Natural killer cell treated with Interleukin-12 subunit alpha and Interleukin-12 subunit beta and Interleukin-15 and Interleukin-18, amount 100 ng/mL, for 72 hours (primary cell): Measurements from ENCODE around the gene CRY1. TPM values are rescaled to one million over a fixed set of nuclear protein-coding genes. Genes with fewer than 3 reads are reported as not detected.
"Not testable (repeated sequence)": the region's sequence is repeated elsewhere in the genome, so short reads cannot be mapped to it uniquely, and the experiment has no call there.

Experiments used
- ATAC-seq, 2 donors: fragments of 150-1000 bp; cut with Tn5 transposase in 1 of 2; sonication (Bioruptor Pico), chemical (Tn5 transposase) in 1 of 2; 2 replicates each; pipeline ENCODE4 v1.10.0; 2021
- DNase-seq: peaks from one replicate; pipeline ENCODE4 v3.0.0; 2022; ENCODE audit warnings: low spot score
- H3K27ac Mint-ChIP-seq, 2 donors: 1 replicate in 1 of 2; 2 replicates in 1 of 2; pipeline ENCODE4 v1.8.0; 2022; ENCODE audit warnings: mixed read lengths in 2 of 2, mild to moderate bottlenecking in 1 of 2, moderate library complexity in 1 of 2
- H3K27me3 Mint-ChIP-seq, 2 donors: 1 replicate in 1 of 2; 2 replicates in 1 of 2; pipeline ENCODE4 v1.8.0; 2022; ENCODE audit warnings: mixed read lengths in 2 of 2
- H3K36me3 Mint-ChIP-seq: one replicate; pipeline ENCODE4 v1.8.0; 2022; ENCODE audit warnings: mixed read lengths
- H3K4me1 Mint-ChIP-seq, 2 donors: 1 replicate in 1 of 2; 2 replicates in 1 of 2; pipeline ENCODE4 v1.8.0; 2022; ENCODE audit warnings: low read depth in 2 of 2, mixed read lengths in 2 of 2, mild to moderate bottlenecking in 1 of 2
- H3K4me3 Mint-ChIP-seq: one replicate; pipeline ENCODE4 v1.8.0; 2022; ENCODE audit warnings: mixed read lengths
- H3K9me3 Mint-ChIP-seq: 2 replicates; pipeline ENCODE4 v1.8.0; 2022; ENCODE audit warnings: mixed read lengths
- total RNA-seq, 2 donors: library from RNA; stranded (reverse); gene quantifications; one replicate each; pipeline ENCODE4 v1.2.3, GENCODE V29; 2022

Gene CRY1
- total RNA-seq, 2 donors from 2014 or later, result 11.7 to 22.5 TPM

DNA sequence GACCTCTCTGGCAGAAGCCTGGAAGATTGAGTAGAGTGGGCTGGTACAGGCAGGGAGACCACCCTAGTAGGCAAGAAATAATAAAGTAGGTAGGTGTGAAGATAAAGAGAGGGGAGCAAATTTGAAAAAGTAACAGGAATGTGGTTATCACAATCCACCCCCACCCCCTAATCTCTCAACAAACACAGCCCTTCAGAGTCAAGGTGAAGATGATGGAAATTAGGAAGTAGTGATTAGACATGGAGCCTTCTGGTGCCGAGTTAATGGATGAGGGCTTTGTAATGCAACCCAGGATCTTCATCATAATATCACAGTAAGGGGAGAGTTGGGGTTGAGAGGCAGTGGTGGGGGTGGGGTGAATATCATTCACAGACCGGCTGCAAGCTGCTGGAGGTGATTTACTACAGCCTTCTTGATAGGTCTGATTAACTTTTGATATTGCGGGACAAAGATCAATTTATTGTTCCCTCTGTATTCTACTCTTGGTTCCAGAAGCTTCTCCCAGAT is 29.2 kb upstream of the CRY1 start:
- H3K4me1 Mint-ChIP-seq, result no peaks in the 10 kb centered on the region
- peaks cover 20 to 22% of the 10 kb centered on the region in 2 donors for H3K27me3 Mint-ChIP-seq
- H3K9me3 Mint-ChIP-seq, result no peaks in the 10 kb centered on the region
- DNase-seq (no peak), ATAC-seq (no peak)
- no peak overlapping the region for H3K27ac Mint-ChIP-seq
- no peak overlapping the region for H3K4me3 Mint-ChIP-seq
- H3K36me3 Mint-ChIP-seq, result no peaks in the 10 kb centered on the region

DNA sequence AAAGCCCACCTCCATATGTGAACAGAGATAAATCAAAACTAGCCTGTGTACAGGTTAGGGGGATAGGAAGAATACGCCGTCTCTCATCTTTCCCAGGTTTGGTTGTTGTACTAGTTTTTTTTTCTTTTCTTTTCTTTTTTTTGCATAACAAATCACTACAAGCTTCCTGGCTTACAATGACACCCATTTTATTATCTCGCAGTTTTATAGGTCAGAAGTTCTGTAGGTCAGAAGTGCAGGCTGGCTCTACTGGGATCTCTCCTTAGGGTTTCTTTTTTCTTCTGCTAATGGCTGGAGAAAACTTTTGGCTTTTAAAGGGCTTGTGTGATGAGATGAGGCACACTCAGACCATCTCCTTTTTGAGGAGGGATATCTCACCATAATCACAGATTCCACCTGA is 25.7 kb upstream of the CRY1 start:
- no peak for ATAC-seq
- no peaks in the 10 kb centered on the region for H3K9me3 Mint-ChIP-seq
- no peak overlapping the region for H3K27ac Mint-ChIP-seq
- peaks cover 12 to 23% of the 10 kb centered on the region in 2 donors for H3K27me3 Mint-ChIP-seq
- no peaks in the 10 kb centered on the region for H3K4me1 Mint-ChIP-seq
- no peak overlapping the region for H3K4me3 Mint-ChIP-seq
- H3K36me3 Mint-ChIP-seq, result no peaks in the 10 kb centered on the region
- DNase-seq, result no peak

DNA sequence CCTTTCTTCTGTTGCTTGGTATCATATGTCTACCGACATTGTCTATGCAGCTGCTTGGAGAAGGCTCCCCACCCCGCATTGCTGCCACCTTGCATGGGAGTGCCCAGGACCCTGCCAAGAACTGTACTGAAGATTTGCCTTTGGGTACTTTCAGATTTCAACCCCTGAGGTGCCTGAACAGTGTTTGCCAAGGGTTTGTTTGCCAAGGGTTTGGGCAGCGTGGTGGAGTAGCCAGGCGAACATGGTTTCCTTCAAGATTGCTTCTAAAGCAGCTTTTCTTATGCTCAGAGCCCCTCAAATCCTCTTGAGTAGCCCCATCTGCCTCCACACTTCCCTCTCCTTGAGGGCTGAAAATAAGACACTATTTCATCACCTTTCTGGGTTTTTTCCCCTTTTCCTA is 25.3 kb upstream of the CRY1 start:
- H3K4me3 Mint-ChIP-seq, result no peak overlapping the region
- no peak for DNase-seq
- H3K9me3 Mint-ChIP-seq, result no peaks in the 10 kb centered on the region
- no peak for ATAC-seq
- H3K27me3 Mint-ChIP-seq, result peaks cover 12 to 21% of the 10 kb centered on the region in 2 donors
- no peak overlapping the region for H3K27ac Mint-ChIP-seq
- H3K36me3 Mint-ChIP-seq, result no peaks in the 10 kb centered on the region
- no peaks in the 10 kb centered on the region for H3K4me1 Mint-ChIP-seq

DNA sequence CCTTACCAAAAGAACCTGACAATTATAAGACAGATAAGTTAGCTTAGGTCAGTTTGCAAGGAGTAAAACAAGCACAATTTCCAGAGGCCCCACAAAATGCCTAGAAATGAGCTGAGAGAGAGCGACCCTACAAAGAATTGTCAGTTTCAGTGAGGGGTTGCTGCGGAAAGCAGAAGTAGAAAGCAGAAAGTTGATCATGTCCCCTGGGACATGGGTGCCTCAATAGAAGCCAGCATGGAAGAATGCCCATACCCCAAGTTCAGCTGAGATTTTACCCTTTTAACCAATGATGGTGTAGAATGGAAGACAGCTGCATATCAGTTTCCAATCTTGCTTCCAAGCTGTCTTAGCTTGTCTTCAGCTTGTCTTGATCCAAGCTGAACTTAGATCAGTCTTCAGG is 21.8 kb upstream of the CRY1 start:
- Mint-ChIP-seq H3K27me3 (peaks cover 22 to 23% of the 10 kb centered on the region in 2 donors), H3K4me3 (no peak overlapping the region), H3K9me3 (no peaks in the 10 kb centered on the region), H3K4me1 (no peaks in the 10 kb centered on the region), H3K27ac (no peak overlapping the region), H3K36me3 (no peaks in the 10 kb centered on the region)
- DNase-seq (no peak), ATAC-seq (no peak)

DNA sequence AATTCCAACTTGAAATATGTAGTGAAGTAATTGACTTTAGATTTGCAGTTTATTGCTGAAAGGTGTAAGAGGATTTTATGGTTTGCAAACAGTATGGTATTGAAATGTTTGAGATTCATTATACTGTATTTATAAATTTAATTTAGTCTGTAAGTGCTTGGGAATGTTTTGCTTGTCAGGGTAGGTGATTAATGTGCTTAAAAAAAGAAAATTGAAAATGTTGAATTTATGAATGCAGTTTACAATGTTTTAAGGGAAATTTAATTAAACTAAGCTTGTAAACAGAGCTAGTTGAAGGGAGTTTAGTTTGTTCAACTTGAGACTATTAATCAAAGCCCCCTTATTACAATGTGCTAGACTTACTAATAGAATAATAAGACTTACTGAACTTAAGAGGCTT is 18.0 kb upstream of the CRY1 start:
- Mint-ChIP-seq H3K27me3 (peaks cover 19 to 33% of the 10 kb centered on the region in 2 donors), H3K36me3 (no peaks in the 10 kb centered on the region), H3K27ac (no peak overlapping the region), H3K9me3 (no peaks in the 10 kb centered on the region), H3K4me3 (no peak overlapping the region), H3K4me1 (no peaks in the 10 kb centered on the region)
- ATAC-seq, result no peak
- no peak for DNase-seq

DNA sequence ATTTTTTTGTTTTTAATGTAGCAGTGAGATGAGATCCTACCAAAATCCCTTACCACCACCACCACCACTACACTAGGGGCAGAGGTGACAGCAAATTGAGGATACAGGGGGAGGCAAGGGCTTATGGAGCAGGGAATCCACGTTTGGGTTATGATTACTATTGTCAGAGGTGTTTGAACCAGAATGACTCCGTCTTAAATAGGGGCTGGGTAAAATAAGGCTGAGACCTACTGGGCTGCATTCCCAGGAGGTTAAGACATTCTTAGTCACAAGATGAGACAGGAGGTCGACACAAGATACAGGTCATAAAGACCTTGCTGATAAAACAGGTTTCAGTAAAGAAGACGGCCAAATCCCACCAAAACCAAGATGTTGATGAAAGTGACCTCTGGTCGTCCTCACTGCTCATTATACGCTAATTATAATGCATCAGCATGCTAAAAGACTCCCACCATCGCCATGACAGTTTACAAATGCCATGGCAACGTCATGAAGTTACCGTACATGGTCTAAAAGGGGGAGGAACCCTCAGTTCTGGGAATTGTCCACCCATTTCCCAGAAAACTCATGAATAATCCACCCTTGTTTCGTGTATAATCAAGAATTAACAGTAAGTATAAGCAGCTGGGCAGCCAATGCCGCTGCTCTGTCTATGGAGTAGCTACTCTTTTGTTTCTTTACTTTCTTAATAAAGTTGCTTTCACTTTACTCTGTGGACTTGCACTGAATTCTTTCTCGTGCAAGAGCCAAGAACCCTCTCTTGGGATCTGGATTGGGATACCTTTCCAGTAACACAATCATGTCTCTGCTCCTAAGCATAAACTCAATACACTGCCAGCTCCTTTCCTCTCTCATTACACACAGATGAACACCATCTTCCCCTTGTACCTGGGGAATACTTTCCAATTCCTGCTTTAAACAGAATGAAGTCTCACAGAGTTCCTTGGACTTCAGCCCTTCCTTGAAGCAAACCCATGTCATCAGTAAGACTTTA is 16.7 kb upstream of the CRY1 start:
- Mint-ChIP-seq H3K27me3 (peaks cover 23 to 40% of the 10 kb centered on the region in 2 donors), H3K36me3 (no peaks in the 10 kb centered on the region), H3K27ac (no peak overlapping the region), H3K4me1 (no peaks in the 10 kb centered on the region), H3K9me3 (no peaks in the 10 kb centered on the region), H3K4me3 (no peak overlapping the region)
- DNase-seq, result no peak
- ATAC-seq, result no peak

DNA sequence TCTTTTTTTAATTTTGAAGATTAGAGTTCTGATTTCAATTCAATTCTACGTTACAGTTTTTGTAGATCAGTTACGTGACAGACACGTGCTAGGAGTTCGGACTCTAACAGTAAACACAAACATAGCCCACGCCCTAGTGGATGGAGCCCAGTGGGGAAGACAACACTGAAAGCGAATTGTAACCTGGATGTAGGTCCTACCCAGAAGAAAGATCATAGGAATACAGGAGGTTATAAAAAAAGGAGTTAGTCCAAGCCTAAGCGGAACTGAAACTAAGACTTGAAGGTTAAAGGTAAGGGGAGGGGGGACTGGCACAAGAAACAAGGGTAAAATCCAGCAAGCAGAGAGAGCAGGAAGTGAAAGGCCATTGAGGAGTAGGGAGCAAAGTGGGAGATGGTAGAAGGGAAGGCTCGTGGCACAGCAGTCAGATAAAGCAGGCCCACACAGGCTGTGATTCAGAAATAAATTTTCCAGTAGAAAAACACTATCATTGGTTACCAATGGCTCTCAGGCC is 15.7 kb upstream of the CRY1 start:
- no peak for ATAC-seq
- Mint-ChIP-seq H3K27me3 (peaks cover 21 to 40% of the 10 kb centered on the region in 2 donors), H3K27ac (no peak overlapping the region), H3K36me3 (no peaks in the 10 kb centered on the region), H3K4me3 (no peak overlapping the region), H3K4me1 (no peaks in the 10 kb centered on the region), H3K9me3 (no peaks in the 10 kb centered on the region)
- DNase-seq, result no peak

DNA sequence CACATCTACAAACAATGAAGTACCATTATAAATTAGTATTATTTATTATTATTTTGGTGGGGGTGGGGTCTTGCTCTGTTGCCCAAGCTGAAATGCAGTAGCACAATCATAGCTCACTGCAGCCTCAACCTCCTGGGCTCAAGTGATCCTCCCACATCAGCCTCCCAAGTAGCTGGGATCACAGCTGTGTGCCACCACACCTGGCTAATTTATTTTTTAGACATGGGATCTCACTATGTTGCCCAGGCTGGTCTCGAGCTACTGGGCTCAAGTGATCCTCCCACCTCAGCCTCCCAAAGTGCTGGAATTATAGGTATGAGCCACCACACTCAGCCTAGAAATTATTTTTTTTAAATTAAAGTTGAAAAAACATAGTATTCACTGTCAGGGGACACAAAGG is 15.0 kb upstream of the CRY1 start:
- not testable (repeated sequence) for ATAC-seq, H3K9me3 Mint-ChIP-seq, H3K36me3 Mint-ChIP-seq, DNase-seq, H3K4me3 Mint-ChIP-seq, H3K4me1 Mint-ChIP-seq, H3K27ac Mint-ChIP-seq
- peaks cover 18 to 40% of the 10 kb centered on the region in 2 donors for H3K27me3 Mint-ChIP-seq

DNA sequence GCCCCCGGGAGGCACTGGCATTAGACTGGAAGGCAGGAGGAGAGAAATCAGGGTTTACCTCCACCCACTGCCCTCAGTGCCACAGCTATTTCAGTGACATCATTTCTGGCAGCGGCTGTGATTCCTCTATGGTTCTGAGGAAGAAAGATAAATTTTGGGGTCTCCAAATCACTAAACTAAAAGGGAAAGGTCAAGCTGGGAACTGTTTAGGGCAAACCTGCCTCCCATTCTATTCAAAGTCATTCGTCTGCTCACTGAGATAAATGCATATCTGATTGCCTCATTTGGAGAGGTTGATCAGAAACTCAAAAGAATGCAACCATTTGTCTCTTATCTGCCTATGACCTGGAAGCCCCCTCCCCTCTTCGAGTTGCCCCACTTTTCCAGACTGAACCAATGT is 14.0 kb upstream of the CRY1 start:
- no peak overlapping the region for H3K4me3 Mint-ChIP-seq
- DNase-seq (no peak), ATAC-seq (no peak)
- H3K4me1 Mint-ChIP-seq, result peaks cover 0 to 2% of the 10 kb centered on the region in 2 donors
- H3K27ac Mint-ChIP-seq, result no peak overlapping the region
- no peaks in the 10 kb centered on the region for H3K36me3 Mint-ChIP-seq
- H3K9me3 Mint-ChIP-seq, result no peaks in the 10 kb centered on the region
- peaks cover 14 to 34% of the 10 kb centered on the region in 2 donors for H3K27me3 Mint-ChIP-seq

DNA sequence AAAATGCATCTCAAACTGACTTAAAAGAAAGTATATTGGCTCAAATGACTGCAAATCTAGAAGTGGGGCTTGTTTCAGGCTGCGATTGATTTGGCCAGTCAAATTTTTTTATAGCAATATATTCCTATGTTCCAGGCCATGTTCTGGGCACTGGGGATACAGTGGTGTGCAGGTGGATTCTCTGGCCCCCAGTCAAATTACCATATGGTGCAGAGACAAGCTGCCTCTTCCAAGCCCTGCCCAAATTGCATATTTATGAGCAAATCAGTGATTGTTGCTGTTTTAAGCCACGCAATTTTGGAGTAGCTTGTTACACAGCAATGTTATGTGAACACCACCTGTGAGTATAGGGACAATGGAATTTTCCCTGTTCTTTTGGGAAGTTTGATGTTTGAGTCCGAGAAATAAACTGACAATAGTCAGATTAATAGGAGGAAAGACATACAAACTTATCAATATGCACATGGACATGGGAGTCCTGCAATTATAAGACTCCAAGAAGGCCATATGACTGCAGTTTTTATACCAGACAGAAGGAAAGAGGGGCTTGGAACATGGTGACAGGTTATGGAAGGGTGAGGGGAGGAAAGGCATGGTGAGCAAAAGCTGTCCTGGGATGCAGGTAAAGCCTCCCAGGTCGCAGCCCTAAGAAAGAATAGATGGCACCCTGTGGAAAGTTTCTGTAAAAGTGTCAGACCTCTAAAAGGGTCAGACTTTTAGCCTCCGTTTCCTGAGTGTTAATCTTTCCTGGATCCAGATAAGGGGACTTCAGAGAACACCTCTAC is 13.1 kb upstream of the CRY1 start:
- Mint-ChIP-seq H3K4me3 (no peak overlapping the region), H3K27ac (no peak overlapping the region), H3K36me3 (no peaks in the 10 kb centered on the region), H3K27me3 (peaks cover 11 to 28% of the 10 kb centered on the region in 2 donors), H3K9me3 (no peaks in the 10 kb centered on the region), H3K4me1 (peaks cover 0 to 2% of the 10 kb centered on the region in 2 donors)
- DNase-seq (no peak), ATAC-seq (no peak)

DNA sequence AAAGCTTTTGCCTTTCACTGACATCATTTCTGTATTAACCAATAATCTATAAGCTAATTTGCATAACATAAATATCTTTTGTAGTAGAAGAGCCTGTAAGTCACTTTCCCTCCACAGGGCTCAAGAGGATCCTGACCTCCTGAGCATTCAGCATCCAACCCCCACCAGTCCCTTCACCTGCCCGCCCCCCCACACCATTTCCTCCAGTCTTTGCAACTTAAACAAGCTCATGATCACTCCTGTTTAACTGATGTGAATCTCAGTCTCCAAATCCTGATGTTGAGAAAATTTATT is 12.0 kb upstream of the CRY1 start:
- Mint-ChIP-seq H3K27me3 (peaks cover 14 to 26% of the 10 kb centered on the region in 2 donors), H3K36me3 (no peaks in the 10 kb centered on the region), H3K9me3 (no peaks in the 10 kb centered on the region), H3K4me3 (no peak overlapping the region), H3K4me1 (peaks cover 0 to 2% of the 10 kb centered on the region in 2 donors), H3K27ac (no peak overlapping the region)
- DNase-seq, result no peak
- ATAC-seq, result no peak

DNA sequence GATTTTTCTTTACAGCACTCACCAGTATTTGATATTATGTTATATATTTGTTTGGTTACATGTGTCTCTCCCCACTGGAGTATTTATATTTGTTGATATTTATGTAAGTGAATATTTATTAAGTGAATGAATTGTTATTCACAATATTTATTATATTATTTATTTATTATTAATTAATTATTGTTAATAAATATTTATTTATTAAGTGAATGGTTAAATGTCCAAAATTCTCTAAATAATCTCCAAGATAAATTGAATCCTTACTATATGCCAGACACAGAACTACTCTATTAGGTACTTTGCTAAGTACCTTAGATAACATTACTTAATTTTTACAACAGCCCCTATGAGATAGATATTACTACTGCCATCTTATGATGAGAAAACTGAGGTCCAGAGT is 10.2 kb upstream of the CRY1 start:
- H3K27ac Mint-ChIP-seq, result no peak overlapping the region
- H3K4me1 Mint-ChIP-seq, result peaks cover 0 to 2% of the 10 kb centered on the region in 2 donors
- no peak overlapping the region for H3K4me3 Mint-ChIP-seq
- DNase-seq, result no peak
- peaks cover 20 to 26% of the 10 kb centered on the region in 2 donors for H3K27me3 Mint-ChIP-seq
- H3K36me3 Mint-ChIP-seq, result no peaks in the 10 kb centered on the region
- H3K9me3 Mint-ChIP-seq, result no peaks in the 10 kb centered on the region
- no peak for ATAC-seq

DNA sequence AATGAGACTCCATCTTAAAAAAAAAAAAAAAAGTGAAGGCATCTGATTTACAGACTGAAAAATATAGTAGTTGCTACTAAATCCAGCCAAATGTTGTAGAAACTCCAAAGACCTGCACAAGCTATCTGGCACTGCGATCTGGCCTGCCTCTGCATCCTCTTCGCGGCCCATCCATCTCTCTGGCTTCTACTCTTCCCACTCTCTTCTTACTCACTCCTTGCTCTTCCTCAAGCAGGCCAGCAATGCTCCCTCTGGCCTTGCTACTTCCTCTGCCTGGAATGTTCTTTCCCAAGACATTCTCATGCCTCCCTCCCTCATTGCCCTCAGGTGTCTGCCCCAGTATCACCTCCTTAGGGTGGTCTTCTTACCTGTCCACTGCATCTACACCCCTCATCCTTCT is 9.7 kb upstream of the CRY1 start:
- Mint-ChIP-seq H3K4me1 (peaks cover 0 to 2% of the 10 kb centered on the region in 2 donors), H3K27ac (no peak overlapping the region), H3K27me3 (peaks cover 20 to 29% of the 10 kb centered on the region in 2 donors), H3K36me3 (no peaks in the 10 kb centered on the region), H3K9me3 (no peaks in the 10 kb centered on the region), H3K4me3 (no peak overlapping the region)
- DNase-seq (no peak), ATAC-seq (no peak)

DNA sequence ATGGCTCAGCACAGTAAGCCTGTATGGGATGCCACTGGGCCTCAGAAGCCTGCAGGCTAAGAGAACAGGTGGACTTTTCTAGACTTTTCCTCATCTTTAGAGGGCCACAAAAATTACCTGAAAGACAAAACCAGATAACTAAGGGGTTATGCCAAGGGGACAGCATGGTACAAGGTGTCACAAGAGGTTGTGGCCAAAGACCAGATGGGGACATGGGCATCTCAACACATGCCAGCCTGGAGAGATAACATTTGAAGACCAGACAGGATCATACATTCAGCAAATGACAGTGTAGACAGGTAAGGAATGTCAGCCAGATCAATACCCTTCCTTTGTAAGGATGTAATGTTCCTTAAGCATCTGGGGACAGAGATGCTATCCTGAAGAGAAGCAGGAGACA is 8.9 kb upstream of the CRY1 start:
- peaks cover 0 to 2% of the 10 kb centered on the region in 2 donors for H3K4me1 Mint-ChIP-seq
- H3K27me3 Mint-ChIP-seq, result peaks cover 26 to 37% of the 10 kb centered on the region in 2 donors
- ATAC-seq, result no peak
- H3K27ac Mint-ChIP-seq, result no peak overlapping the region
- no peaks in the 10 kb centered on the region for H3K9me3 Mint-ChIP-seq
- no peak overlapping the region for H3K4me3 Mint-ChIP-seq
- H3K36me3 Mint-ChIP-seq, result no peaks in the 10 kb centered on the region
- DNase-seq, result no peak
